GM19328 (cell line): Measurements from ENCODE around the gene CHTOP.

Experiments used
- ATAC-seq: cut with Tn5 transposase; IDR thresholded peaks from one replicate; pipeline ENCODE4 v1.9.1; 2021; ENCODE audit warnings: mild to moderate bottlenecking, moderate library complexity; ENCODE audit not compliant: unreplicated experiment

CHTOP gene

DNA sequence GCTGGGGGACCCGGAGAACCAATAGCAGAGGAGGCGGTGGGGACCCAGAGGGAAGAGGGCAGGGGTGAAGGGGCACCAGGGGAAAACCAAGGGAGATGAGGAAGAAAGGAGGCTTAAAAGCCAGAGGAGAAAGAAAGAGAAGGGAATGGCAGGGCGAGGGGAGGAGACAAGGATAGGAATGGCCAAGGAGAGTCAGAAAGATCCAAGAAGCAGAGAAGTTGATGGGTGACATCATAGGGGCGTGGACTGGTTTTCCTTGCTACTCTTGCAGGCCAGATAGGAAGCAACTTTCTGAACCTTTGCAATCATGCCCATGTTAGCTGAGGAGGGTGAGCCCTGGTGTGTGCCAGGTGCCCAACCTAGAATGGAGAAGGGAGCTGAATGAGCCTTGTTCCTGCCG lies 50.0 kb downstream of the CHTOP start:
- ATAC-seq, result no peak

DNA sequence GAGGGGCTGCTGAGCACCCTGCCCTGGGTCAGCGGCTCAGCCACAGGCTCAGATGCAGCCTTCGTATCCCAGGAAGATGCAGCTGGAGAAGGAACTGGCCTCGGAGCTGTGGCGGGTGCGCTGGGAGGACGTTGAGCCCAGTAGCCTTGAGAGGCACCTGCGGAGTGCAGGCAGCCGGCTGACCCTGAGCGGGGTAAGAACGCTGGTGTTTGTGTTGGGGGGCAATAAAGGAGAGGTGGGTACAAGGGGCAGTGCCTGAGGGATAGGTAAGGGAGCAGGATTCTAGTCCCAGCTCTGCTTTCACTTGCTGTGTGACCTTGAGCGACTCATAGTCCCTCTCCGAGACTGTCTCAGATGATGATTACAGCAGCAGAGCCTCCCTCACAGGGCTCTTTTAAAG lies 51.0 kb downstream of the CHTOP start:
- ATAC-seq, result no peak

DNA sequence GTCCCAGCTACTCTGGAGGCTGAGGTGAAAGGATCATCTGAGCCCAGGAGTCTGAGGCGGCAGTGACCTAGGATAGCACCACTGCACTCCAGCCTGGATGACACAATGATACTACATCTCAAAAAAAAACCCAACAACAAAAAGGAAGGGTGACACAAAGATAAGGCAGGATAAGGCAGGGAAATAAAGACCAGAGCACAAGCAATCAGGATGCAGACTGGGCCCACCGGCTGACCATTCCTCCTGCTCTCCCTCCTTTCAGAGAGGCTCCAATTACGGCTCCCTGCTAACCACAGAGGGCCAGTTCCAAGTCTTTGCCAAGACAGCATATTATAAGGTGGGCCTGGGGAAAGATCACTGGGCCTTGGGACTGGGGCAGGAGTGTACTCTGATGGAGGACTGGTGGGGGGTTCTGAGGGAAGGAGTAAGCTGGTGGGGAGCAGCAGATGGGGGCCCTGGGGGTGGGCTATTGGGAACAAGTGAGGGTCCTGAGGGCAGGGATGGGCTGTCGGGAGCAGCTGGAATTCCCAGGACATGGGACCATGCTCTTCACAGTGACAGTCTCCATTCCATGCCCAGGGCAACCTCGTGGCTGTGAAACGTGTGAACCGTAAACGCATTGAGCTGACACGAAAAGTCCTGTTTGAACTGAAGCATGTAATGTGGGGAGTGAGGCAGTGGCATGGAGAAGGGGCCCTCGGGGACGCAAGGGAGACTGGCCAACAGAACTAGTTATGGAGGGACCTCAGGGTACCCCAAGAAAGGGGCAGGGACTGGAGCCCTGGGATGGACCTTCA lies 51.9 kb downstream of the CHTOP start:
- no peak for ATAC-seq

DNA sequence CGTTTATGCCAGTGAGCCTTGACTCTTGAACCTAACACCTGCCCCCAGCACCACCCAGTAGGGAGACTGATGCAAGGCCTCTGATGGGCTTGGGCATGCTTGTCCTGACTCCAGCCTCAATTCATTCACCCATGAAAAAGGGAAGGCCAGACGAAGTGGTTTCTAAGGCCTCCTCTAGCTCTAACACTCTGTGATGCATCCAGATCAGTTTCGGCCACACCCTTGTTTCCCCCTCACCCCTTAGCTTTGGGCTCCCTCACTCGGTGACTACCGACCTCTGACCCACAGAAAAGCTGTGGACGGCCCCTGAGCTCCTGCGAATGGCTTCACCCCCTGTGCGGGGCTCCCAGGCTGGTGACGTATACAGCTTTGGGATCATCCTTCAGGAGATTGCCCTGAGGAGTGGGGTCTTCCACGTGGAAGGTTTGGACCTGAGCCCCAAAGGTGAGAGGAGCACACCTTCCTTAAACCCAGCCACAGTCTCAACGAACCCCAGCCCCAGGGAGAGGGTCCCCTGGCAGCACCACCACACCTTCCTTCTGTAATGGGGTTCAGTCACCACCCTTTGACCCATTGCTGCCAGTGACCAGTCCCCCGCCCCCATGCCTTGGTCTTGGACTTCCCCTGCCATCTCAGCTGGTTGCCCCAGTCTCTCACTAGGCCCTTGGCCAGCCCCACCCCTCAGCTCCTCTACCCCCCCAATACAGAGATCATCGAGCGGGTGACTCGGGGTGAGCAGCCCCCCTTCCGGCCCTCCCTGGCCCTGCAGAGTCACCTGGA lies 53.7 kb downstream of the CHTOP start:
- no peak for ATAC-seq

DNA sequence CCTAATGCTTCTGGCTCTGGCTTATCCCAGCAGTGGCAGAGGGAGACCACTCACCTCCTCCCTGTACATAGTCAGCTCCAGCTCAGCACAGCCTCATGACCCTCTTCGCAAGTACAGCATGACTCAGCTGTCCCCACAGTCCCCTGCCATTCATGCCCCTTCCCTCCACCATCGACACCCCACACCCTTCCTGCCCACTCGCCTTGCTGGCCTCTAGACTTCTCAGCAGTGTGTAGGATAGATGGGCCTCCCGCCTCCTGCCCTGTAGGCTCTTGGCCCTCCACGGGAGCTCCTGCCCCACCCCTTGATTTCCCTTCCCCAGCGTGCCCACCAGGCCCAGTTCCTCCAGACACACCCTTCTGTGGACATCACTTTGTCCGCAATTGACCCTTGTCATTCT lies 54.4 kb downstream of the CHTOP start:
- no peak for ATAC-seq

DNA sequence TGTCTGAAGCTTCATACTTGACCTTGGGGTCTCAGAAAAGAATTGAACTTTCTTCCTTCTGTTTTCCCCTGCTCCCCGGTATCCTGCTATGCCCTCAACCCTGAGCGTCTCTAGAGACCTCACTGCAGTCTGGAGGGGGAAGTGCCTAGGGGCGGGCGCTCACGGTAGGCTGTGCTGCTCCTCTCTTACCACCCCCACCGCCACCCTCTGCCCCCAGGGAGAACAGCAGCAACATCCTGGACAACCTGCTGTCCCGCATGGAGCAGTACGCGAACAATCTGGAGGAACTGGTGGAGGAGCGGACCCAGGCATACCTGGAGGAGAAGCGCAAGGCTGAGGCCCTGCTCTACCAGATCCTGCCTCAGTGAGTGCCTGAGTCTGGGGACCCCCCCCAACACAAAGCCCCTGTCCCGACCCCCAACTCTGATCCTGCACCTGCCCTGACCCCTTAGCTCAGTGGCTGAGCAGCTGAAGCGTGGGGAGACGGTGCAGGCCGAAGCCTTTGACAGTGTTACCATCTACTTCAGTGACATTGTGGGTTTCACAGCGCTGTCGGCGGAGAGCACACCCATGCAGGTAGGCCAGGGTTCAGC lies 55.0 kb downstream of the CHTOP start:
- no peak for ATAC-seq

DNA sequence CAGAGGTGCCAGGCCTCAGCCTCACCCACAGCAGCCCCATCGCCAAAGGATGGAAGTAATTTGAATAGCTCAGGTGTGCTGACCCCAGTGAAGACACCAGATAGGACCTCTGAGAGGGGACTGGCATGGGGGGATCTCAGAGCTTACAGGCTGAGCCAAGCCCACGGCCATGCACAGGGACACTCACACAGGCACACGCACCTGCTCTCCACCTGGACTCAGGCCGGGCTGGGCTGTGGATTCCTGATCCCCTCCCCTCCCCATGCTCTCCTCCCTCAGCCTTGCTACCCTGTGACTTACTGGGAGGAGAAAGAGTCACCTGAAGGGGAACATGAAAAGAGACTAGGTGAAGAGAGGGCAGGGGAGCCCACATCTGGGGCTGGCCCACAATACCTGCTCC lies 59.6 kb downstream of the CHTOP start:
- ATAC-seq, result no peak
